ENCODE data around the gene SIX1.

The SIX1 gene

GRCh38 chr14:60622210-60622916 lies 26.9 kb downstream of the SIX1 start:
- Histone ChIP-seq H3K27ac (ENCODE audit: low read depth, low read length) (no peak overlapping the region), H3K4me3 (ENCODE audit: low read length) (no peak overlapping the region), H3K9ac (ENCODE audit: low read depth, low read length) (no peak overlapping the region), H3K36me3 (ENCODE audit: insufficient read depth, low read length) (no peaks in the 10 kb centered on the region), H3K9me3 (ENCODE audit: insufficient read depth, low read depth, low read length) (no peaks in the 10 kb centered on the region), H3K27me3 (ENCODE audit: insufficient read depth, low read length) (no peaks in the 10 kb centered on the region), H3K4me1 (ENCODE audit: insufficient read depth, low read length) (0 out of 2 replicates have a peak, but pooled peaks cover 3% of the 10 kb centered on the region)
- WGBS, result 91% methylated on average over 5 of the region's 5 CpGs

DNA sequence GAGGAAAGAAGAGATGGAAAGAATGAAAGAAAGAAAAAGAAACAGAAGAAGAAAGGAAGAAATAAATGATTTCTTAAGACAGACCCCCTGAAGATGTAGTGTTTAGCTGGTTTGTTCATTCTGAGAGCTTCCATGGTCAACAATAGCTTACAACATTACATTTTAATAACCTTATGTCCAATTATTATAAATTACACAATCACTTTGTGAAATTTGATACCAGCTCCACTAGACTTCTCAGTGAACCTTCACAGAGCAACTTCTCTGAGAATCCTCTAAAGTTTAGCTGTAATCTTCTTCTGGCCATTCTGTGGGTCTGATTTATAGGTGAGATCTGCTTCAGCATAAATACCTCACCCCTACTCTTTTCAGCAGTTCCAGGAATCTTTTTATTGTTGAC lies 27.9 kb downstream of the SIX1 start:
- no peak overlapping the region for H3K9ac ChIP-seq (ENCODE audit: low read depth, low read length)
- no peaks in the 10 kb centered on the region for H3K9me3 ChIP-seq (ENCODE audit: insufficient read depth, low read depth, low read length)
- peaks cover 9% of the 10 kb centered on the region; the same call in 1 of the 2 replicates for H3K4me1 ChIP-seq (ENCODE audit: insufficient read depth, low read length)
- no peak overlapping the region for H3K27ac ChIP-seq (ENCODE audit: low read depth, low read length)
- no peak overlapping the region for H3K4me3 ChIP-seq (ENCODE audit: low read length)
- H3K27me3 ChIP-seq (ENCODE audit: insufficient read depth, low read length), result no peaks in the 10 kb centered on the region
- H3K36me3 ChIP-seq (ENCODE audit: insufficient read depth, low read length), result no peaks in the 10 kb centered on the region

GRCh38 chr14:60618241-60618640 lies 31.0 kb downstream of the SIX1 start:
- H3K9ac ChIP-seq (ENCODE audit: low read depth, low read length), result no peak overlapping the region
- H3K27me3 ChIP-seq (ENCODE audit: insufficient read depth, low read length), result no peaks in the 10 kb centered on the region
- peaks cover 14% of the 10 kb centered on the region; the same call in 1 of the 2 replicates for H3K4me1 ChIP-seq (ENCODE audit: insufficient read depth, low read length)
- no peak overlapping the region for H3K4me3 ChIP-seq (ENCODE audit: low read length)
- no peaks in the 10 kb centered on the region for H3K9me3 ChIP-seq (ENCODE audit: insufficient read depth, low read depth, low read length)
- no peak overlapping the region for H3K27ac ChIP-seq (ENCODE audit: low read depth, low read length)
- no peaks in the 10 kb centered on the region for H3K36me3 ChIP-seq (ENCODE audit: insufficient read depth, low read length)
- 86% methylated on average over 2 of the region's 2 CpGs for WGBS

DNA sequence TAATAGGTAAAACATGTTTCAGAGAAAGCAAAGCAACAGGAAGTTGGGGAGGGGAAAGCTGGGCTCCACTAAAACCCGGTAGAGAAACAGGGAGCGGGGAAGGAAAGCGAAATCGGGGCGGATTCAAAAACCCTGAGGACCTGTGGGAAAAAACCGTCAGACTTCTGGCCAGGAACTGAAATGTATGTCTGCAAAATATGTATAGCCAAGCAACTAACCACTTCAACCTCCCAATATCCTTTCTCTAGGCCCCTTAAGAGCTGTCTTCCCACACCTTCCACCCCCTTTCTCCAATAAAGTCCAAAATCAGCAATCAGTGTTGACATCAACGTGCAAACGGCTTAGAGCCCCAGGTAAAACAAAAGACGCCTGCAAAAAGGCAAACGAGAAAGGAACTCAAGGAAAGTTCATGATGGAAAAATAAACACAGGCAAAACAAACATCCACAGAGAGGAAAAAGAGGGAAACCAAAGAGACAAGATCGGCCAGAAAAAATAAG lies 32.8 kb downstream of the SIX1 start:
- WGBS, result 55% methylated on average over 10 of the region's 11 CpGs
- Histone ChIP-seq H3K4me3 (ENCODE audit: low read length) (no peak overlapping the region), H3K36me3 (ENCODE audit: insufficient read depth, low read length) (no peaks in the 10 kb centered on the region), H3K9ac (ENCODE audit: low read depth, low read length) (no peak overlapping the region), H3K27me3 (ENCODE audit: insufficient read depth, low read length) (no peaks in the 10 kb centered on the region), H3K4me1 (ENCODE audit: insufficient read depth, low read length) (peaks cover 14% of the 10 kb centered on the region; the same call in 1 of the 2 replicates), H3K27ac (ENCODE audit: low read depth, low read length) (no peak overlapping the region), H3K9me3 (ENCODE audit: insufficient read depth, low read depth, low read length) (no peaks in the 10 kb centered on the region)

DNA sequence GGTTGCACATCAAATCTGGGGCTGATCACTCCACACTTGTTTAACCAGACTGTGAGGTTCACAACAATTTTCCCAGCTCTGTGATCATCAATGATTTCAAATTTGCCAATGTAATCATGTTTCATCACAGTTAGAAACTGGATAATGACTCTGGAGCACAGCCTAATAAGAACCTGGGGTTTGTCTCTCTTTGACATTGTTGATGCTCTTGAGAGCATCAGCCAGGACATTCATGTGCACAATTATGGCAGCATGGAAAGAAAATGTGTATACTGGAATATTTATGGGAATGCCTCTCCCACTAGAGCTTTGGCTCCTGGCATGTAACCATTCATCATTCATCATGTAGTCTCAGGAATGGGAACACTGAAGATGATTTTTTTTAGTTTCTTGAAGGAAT lies 47.0 kb downstream of the SIX1 start:
- Histone ChIP-seq H3K36me3 (ENCODE audit: insufficient read depth, low read length) (no peaks in the 10 kb centered on the region), H3K27ac (ENCODE audit: low read depth, low read length) (no peak overlapping the region), H3K4me1 (ENCODE audit: insufficient read depth, low read length) (peaks cover 15% of the 10 kb centered on the region; the same call in 1 of the 2 replicates), H3K27me3 (ENCODE audit: insufficient read depth, low read length) (no peaks in the 10 kb centered on the region), H3K4me3 (ENCODE audit: low read length) (no peak overlapping the region), H3K9me3 (ENCODE audit: insufficient read depth, low read depth, low read length) (peaks cover 9% of the 10 kb centered on the region; the same call in 1 of the 2 replicates), H3K9ac (ENCODE audit: low read depth, low read length) (no peak overlapping the region)

GRCh38 chr14:60599727-60600126 lies 49.5 kb downstream of the SIX1 start:
- H3K9me3 ChIP-seq (ENCODE audit: insufficient read depth, low read depth, low read length), result no peaks in the 10 kb centered on the region
- no peak overlapping the region for H3K27ac ChIP-seq (ENCODE audit: low read depth, low read length)
- H3K36me3 ChIP-seq (ENCODE audit: insufficient read depth, low read length), result no peaks in the 10 kb centered on the region
- H3K27me3 ChIP-seq (ENCODE audit: insufficient read depth, low read length), result no peaks in the 10 kb centered on the region
- H3K4me1 ChIP-seq (ENCODE audit: insufficient read depth, low read length), result peaks cover 18% of the 10 kb centered on the region; the same call in 1 of the 2 replicates
- H3K9ac ChIP-seq (ENCODE audit: low read depth, low read length), result no peak overlapping the region
- H3K4me3 ChIP-seq (ENCODE audit: low read length), result no peak overlapping the region

- Histone ChIP-seq H3K27ac (ENCODE audit: low read depth, low read length) (no peak overlapping the region), H3K4me3 (ENCODE audit: low read length) (no peak overlapping the region), H3K9me3 (ENCODE audit: insufficient read depth, low read depth, low read length) (no peaks in the 10 kb centered on the region), H3K4me1 (ENCODE audit: insufficient read depth, low read length) (peaks cover 18% of the 10 kb centered on the region; the same call in 1 of the 2 replicates), H3K27me3 (ENCODE audit: insufficient read depth, low read length) (no peaks in the 10 kb centered on the region), H3K9ac (ENCODE audit: low read depth, low read length) (no peak overlapping the region), H3K36me3 (ENCODE audit: insufficient read depth, low read length) (no peaks in the 10 kb centered on the region)
These were observed 53.1 kb downstream of the SIX1 start for GRCh38 chr14:60596139-60596538.

DNA sequence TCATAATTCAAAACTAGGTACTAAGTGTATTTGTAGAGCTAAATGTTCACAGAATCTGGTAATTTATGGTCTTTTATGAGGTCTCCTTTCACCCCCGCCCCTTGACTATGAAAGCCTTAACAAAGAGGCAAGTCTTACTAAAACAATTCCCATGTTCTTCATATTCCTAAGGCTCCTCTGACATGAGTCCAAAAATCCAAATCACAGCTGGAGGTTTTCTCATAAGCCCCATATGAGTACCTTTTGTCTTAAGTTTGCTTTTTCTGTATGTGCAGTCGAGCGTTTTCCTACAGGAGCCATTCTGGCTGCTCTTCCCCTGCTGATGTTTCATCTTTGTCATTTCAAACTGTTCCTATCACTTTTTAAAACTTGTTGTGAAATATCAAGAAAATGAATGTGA lies 55.2 kb downstream of the SIX1 start:
- 92% methylated on average over 3 of the region's 3 CpGs for WGBS
- no peak overlapping the region for H3K27ac ChIP-seq (ENCODE audit: low read depth, low read length)
- no peaks in the 10 kb centered on the region for H3K9me3 ChIP-seq (ENCODE audit: insufficient read depth, low read depth, low read length)
- peaks cover 10% of the 10 kb centered on the region; the same call in 1 of the 2 replicates for H3K4me1 ChIP-seq (ENCODE audit: insufficient read depth, low read length)
- no peaks in the 10 kb centered on the region for H3K36me3 ChIP-seq (ENCODE audit: insufficient read depth, low read length)
- no peaks in the 10 kb centered on the region for H3K27me3 ChIP-seq (ENCODE audit: insufficient read depth, low read length)
- H3K4me3 ChIP-seq (ENCODE audit: low read length), result no peak overlapping the region
- no peak overlapping the region for H3K9ac ChIP-seq (ENCODE audit: low read depth, low read length)

All from HUES64 (cell line).